Measurements from ENCODE around the gene IKZF1. TPM values are rescaled to one million over a fixed set of nuclear protein-coding genes. Genes with fewer than 3 reads are reported as not detected.

IKZF1 gene
- polyA plus RNA-seq, 1 donor = 4.5 TPM

DNA sequence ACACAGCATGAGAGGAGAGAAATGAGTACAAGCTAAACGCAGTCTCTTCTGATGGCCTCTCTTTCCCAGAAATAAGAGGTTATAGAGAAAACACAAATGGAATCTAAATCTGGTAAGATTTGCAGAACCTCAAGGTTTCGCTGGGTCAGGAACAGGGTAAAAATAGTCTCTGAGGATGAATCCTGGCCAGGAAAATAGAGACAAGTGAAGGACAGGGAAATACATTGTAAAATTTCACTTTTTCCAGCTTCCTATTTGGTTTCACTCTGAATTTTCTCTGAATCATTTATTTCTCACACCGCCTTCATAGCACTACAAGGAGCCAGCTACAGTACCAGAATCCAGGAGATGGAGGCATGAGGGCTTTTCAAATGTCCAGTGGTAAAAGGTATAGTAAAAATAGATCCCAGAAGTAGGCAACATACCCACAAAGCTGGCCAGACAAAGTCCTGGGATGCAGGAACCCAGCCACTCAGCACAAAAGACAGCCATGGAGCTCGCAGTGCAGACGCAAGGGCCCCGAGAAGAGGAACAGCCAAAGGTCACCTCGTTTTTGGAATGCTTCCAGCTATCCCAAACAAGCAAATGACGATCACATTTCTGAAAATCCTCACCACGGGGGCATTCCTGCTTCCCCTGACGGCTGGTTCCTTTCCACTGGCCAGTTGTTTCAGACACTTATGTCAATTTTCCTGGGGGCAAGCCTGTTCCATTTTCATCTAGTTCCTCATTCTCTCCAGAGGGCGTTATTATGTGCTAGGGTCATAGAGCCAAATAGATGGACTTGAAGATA is 21.5 kb upstream of the IKZF1 start:
- no peaks in the 10 kb centered on the region for H3K36me3 ChIP-seq (ENCODE audit: control insufficient read depth, insufficient read depth, low read length)
- H3K4me1 ChIP-seq (ENCODE audit: control insufficient read depth, insufficient read depth, low read length) = no peaks in the 10 kb centered on the region
- WGBS (ENCODE audit: insufficient coverage, low lambda C conversion rate) = 96% methylated on average over 3 of the region's 11 CpGs
- no peak overlapping the region for H3K27ac ChIP-seq (ENCODE audit: low read length)
- H3K27me3 ChIP-seq (ENCODE audit: control insufficient read depth, insufficient read depth, low read length) = no peaks in the 10 kb centered on the region
- no peak for DNase-seq
- no peaks in the 10 kb centered on the region for H3K9me3 ChIP-seq (ENCODE audit: control insufficient read depth, low read depth, low read length)
- no peak overlapping the region for H3K4me3 ChIP-seq (ENCODE audit: low read length)

GRCh38 chr7:50283731-50284130 is 20.8 kb upstream of the IKZF1 start:
- H3K36me3 ChIP-seq (ENCODE audit: control insufficient read depth, insufficient read depth, low read length) = no peaks in the 10 kb centered on the region
- DNase-seq = no peak
- H3K27me3 ChIP-seq (ENCODE audit: control insufficient read depth, insufficient read depth, low read length) = no peaks in the 10 kb centered on the region
- no peak overlapping the region for H3K4me3 ChIP-seq (ENCODE audit: low read length)
- H3K9me3 ChIP-seq (ENCODE audit: control insufficient read depth, low read depth, low read length) = no peaks in the 10 kb centered on the region
- H3K27ac ChIP-seq (ENCODE audit: low read length) = no peak overlapping the region
- no peaks in the 10 kb centered on the region for H3K4me1 ChIP-seq (ENCODE audit: control insufficient read depth, insufficient read depth, low read length)
- WGBS (ENCODE audit: insufficient coverage, low lambda C conversion rate) = 80% methylated on average over 1 of the region's 4 CpGs

- Histone ChIP-seq H3K9me3 (ENCODE audit: control insufficient read depth, low read depth, low read length) (no peaks in the 10 kb centered on the region), H3K4me3 (ENCODE audit: low read length) (no peak overlapping the region), H3K27me3 (ENCODE audit: control insufficient read depth, insufficient read depth, low read length) (no peaks in the 10 kb centered on the region), H3K4me1 (ENCODE audit: control insufficient read depth, insufficient read depth, low read length) (no peaks in the 10 kb centered on the region), H3K27ac (ENCODE audit: low read length) (no peak overlapping the region), H3K36me3 (ENCODE audit: control insufficient read depth, insufficient read depth, low read length) (no peaks in the 10 kb centered on the region)
- DNase-seq = no peak
- no CpG with 5 or more reads among the region's 3 CpGs for WGBS (ENCODE audit: insufficient coverage, low lambda C conversion rate)
These were observed 20.2 kb upstream of the IKZF1 start for GRCh38 chr7:50284296-50284695.

DNA sequence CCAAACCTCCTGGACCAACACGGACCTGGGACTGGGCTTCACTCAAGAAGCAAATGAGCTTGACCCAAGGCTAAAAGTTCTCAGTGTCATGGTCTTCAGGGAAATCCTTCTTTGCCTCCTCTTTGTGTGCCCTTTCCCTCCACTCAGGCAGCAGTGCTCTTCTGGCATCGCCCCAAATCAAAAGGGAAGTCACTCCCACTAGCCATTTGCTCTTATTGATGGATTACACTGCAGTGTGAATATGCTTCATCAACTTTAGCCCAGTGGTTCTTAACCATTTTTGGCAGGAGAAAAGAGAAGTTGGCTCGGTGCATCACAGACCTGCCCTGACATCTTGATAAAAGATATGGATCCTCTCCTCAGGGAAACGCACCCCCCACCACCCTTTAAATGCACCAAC is 19.2 kb upstream of the IKZF1 start:
- H3K36me3 ChIP-seq (ENCODE audit: control insufficient read depth, insufficient read depth, low read length) = no peaks in the 10 kb centered on the region
- H3K4me3 ChIP-seq (ENCODE audit: low read length) = no peak overlapping the region
- H3K27ac ChIP-seq (ENCODE audit: low read length) = no peak overlapping the region
- no peak for DNase-seq
- H3K4me1 ChIP-seq (ENCODE audit: control insufficient read depth, insufficient read depth, low read length) = no peaks in the 10 kb centered on the region
- 83% methylated on average over 1 of the region's 4 CpGs for WGBS (ENCODE audit: insufficient coverage, low lambda C conversion rate)
- no peaks in the 10 kb centered on the region for H3K9me3 ChIP-seq (ENCODE audit: control insufficient read depth, low read depth, low read length)
- no peaks in the 10 kb centered on the region for H3K27me3 ChIP-seq (ENCODE audit: control insufficient read depth, insufficient read depth, low read length)

DNA sequence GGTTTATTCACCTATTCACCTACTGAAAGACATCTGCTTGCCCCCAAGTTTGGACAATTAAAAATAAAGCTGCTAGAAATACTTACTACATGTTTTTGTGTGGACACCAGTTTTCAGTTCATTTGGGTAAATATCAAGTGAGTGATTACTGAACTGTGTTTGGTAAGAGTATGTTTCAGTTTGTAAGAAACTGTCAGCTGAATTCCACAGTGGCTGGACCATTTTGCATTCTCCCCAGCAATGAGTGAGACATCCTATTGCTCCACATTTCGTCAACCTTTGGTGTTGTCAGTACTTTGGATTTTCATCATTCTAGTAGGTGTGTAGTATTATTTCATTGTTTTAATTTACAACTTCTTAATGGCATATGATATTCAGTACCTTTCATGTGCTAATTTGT is 17.4 kb upstream of the IKZF1 start:
- 100% methylated on average over 1 of the region's 1 CpG for WGBS (ENCODE audit: insufficient coverage, low lambda C conversion rate)
- no peaks in the 10 kb centered on the region for H3K36me3 ChIP-seq (ENCODE audit: control insufficient read depth, insufficient read depth, low read length)
- H3K9me3 ChIP-seq (ENCODE audit: control insufficient read depth, low read depth, low read length) = no peaks in the 10 kb centered on the region
- H3K4me1 ChIP-seq (ENCODE audit: control insufficient read depth, insufficient read depth, low read length) = no peaks in the 10 kb centered on the region
- DNase-seq = no peak
- no peak overlapping the region for H3K27ac ChIP-seq (ENCODE audit: low read length)
- no peak overlapping the region for H3K4me3 ChIP-seq (ENCODE audit: low read length)
- H3K27me3 ChIP-seq (ENCODE audit: control insufficient read depth, insufficient read depth, low read length) = no peaks in the 10 kb centered on the region

- Histone ChIP-seq H3K27ac (ENCODE audit: low read length) (no peak overlapping the region), H3K27me3 (ENCODE audit: control insufficient read depth, insufficient read depth, low read length) (peaks cover 2% of the 10 kb centered on the region), H3K36me3 (ENCODE audit: control insufficient read depth, insufficient read depth, low read length) (no peaks in the 10 kb centered on the region), H3K4me3 (ENCODE audit: low read length) (no peak overlapping the region), H3K4me1 (ENCODE audit: control insufficient read depth, insufficient read depth, low read length) (no peaks in the 10 kb centered on the region), H3K9me3 (ENCODE audit: control insufficient read depth, low read depth, low read length) (no peaks in the 10 kb centered on the region)
- DNase-seq = no peak
These were observed 12.3 kb upstream of the IKZF1 start for GRCh38 chr7:50292165-50292757.

GRCh38 chr7:50292763-50293162 is 11.8 kb upstream of the IKZF1 start:
- Histone ChIP-seq H3K9me3 (ENCODE audit: control insufficient read depth, low read depth, low read length) (no peaks in the 10 kb centered on the region), H3K36me3 (ENCODE audit: control insufficient read depth, insufficient read depth, low read length) (no peaks in the 10 kb centered on the region), H3K4me3 (ENCODE audit: low read length) (no peak overlapping the region), H3K27ac (ENCODE audit: low read length) (no peak overlapping the region), H3K27me3 (ENCODE audit: control insufficient read depth, insufficient read depth, low read length) (peaks cover 2% of the 10 kb centered on the region), H3K4me1 (ENCODE audit: control insufficient read depth, insufficient read depth, low read length) (no peaks in the 10 kb centered on the region)
- DNase-seq = no peak

- no peaks in the 10 kb centered on the region for H3K9me3 ChIP-seq (ENCODE audit: control insufficient read depth, low read depth, low read length)
- no peak overlapping the region for H3K27ac ChIP-seq (ENCODE audit: low read length)
- no peak overlapping the region for H3K4me3 ChIP-seq (ENCODE audit: low read length)
- H3K36me3 ChIP-seq (ENCODE audit: control insufficient read depth, insufficient read depth, low read length) = no peaks in the 10 kb centered on the region
- no peak for DNase-seq
- no peaks in the 10 kb centered on the region for H3K4me1 ChIP-seq (ENCODE audit: control insufficient read depth, insufficient read depth, low read length)
- H3K27me3 ChIP-seq (ENCODE audit: control insufficient read depth, insufficient read depth, low read length) = peaks cover 2% of the 10 kb centered on the region
- WGBS (ENCODE audit: insufficient coverage, low lambda C conversion rate) = 97% methylated on average over 6 of the region's 7 CpGs
These were observed 10.9 kb upstream of the IKZF1 start for GRCh38 chr7:50293509-50294179.

- Histone ChIP-seq H3K4me3 (ENCODE audit: low read length) (no peak overlapping the region), H3K27me3 (ENCODE audit: control insufficient read depth, insufficient read depth, low read length) (peaks cover 14% of the 10 kb centered on the region), H3K4me1 (ENCODE audit: control insufficient read depth, insufficient read depth, low read length) (no peaks in the 10 kb centered on the region), H3K36me3 (ENCODE audit: control insufficient read depth, insufficient read depth, low read length) (no peaks in the 10 kb centered on the region), H3K27ac (ENCODE audit: low read length) (no peak overlapping the region), H3K9me3 (ENCODE audit: control insufficient read depth, low read depth, low read length) (no peaks in the 10 kb centered on the region)
- no CpG with 5 or more reads among the region's 5 CpGs for WGBS (ENCODE audit: insufficient coverage, low lambda C conversion rate)
- DNase-seq = no peak
These were observed 9.4 kb upstream of the IKZF1 start for GRCh38 chr7:50295133-50295532.

- Histone ChIP-seq H3K27ac (ENCODE audit: low read length) (no peak overlapping the region), H3K9me3 (ENCODE audit: control insufficient read depth, low read depth, low read length) (no peaks in the 10 kb centered on the region), H3K27me3 (ENCODE audit: control insufficient read depth, insufficient read depth, low read length) (peaks cover 25% of the 10 kb centered on the region), H3K4me3 (ENCODE audit: low read length) (no peak overlapping the region), H3K4me1 (ENCODE audit: control insufficient read depth, insufficient read depth, low read length) (no peaks in the 10 kb centered on the region), H3K36me3 (ENCODE audit: control insufficient read depth, insufficient read depth, low read length) (no peaks in the 10 kb centered on the region)
- WGBS (ENCODE audit: insufficient coverage, low lambda C conversion rate) = no CpG with 5 or more reads among the region's 4 CpGs
- no peak for DNase-seq
These were observed 7.7 kb upstream of the IKZF1 start for GRCh38 chr7:50296799-50297198.

All from large intestine (tissue), 3 donors.